ENCODE measurements around the gene DDIT4.

DNA sequence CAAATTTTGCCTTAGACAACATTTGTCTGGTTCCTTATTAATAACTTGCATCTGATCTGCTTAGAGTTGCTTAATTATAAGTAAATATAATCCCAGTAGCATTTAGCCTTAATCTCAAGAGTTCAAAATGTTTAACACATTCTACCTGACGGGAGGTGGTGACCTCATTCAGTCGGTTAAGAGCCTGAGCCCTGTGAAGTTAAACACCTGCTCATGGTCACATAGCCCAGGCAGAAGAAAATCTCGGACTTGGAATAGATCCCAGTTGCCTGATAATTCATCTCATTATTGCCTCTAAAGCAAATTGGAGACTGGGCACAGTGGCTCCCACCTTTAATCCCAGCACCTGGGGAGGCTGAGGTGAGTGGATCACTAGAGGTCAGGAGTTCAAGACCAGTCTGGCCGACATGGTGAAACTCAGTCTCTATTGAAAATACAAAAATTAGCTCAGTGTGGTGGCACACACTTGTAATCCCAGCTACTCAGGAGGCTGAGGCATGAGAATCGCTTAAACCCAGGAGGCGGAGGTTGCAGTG is 39.1 kb upstream of the DDIT4 start:
- no peak for TF ChIP-seq GATA3 (IDR thresholded peaks at IDR 0.05; ENCODE audit: low read depth, low read length)
- TF ChIP-seq GATA2 (IDR thresholded peaks at IDR 0.05; ENCODE audit: low read depth, low read length): no peak
